Effector memory CD4-positive, alpha-beta T cell (primary cell): ENCODE results near the gene SLC47A1.

Experiments
- DNase-seq, 3 donors: peaks; one replicate each; pipeline ENCODE4 v3.0.0-alpha.2; 2020
- H3K27ac ChIP-seq: 2 replicates; pipeline ENCODE4 v1.7.0; 2013; ENCODE audit warnings: mild to moderate bottlenecking, low read length, moderate library complexity; ENCODE audit not compliant: insufficient read depth, poor library complexity, severe bottlenecking
- H3K27me3 ChIP-seq: replicated peaks from 2 replicates; pipeline ENCODE4 v1.7.0; 2013; ENCODE audit warnings: mild to moderate bottlenecking, low read length; ENCODE audit not compliant: insufficient read depth, control insufficient read depth, poor library complexity, severe bottlenecking
- H3K36me3 ChIP-seq: 2 replicates; pipeline ENCODE4 v1.7.0; 2013; ENCODE audit warnings: mild to moderate bottlenecking, low read length, moderate library complexity; ENCODE audit not compliant: control insufficient read depth, insufficient read depth
- H3K4me1 ChIP-seq: 2 replicates; pipeline ENCODE4 v1.7.0; 2013; ENCODE audit warnings: low read length, mild to moderate bottlenecking; ENCODE audit not compliant: control insufficient read depth, insufficient read depth, poor library complexity, severe bottlenecking
- H3K4me3 ChIP-seq: 2 replicates; pipeline ENCODE4 v1.7.0; 2013; ENCODE audit warnings: low read length, low read depth, mild to moderate bottlenecking; ENCODE audit not compliant: insufficient read depth, poor library complexity, severe bottlenecking
- H3K9me3 ChIP-seq: 2 replicates; pipeline ENCODE4 v1.7.0; 2013; ENCODE audit warnings: mild to moderate bottlenecking, low read length, moderate library complexity; ENCODE audit not compliant: control insufficient read depth

The SLC47A1 gene

GRCh38 chr17:19539841-19540311, 6.2 kb downstream of the SLC47A1 start:
- H3K4me3 ChIP-seq, result no peak overlapping the region
- DNase-seq, result no peak
- no peaks in the 10 kb centered on the region for H3K9me3 ChIP-seq
- no peak overlapping the region for H3K27ac ChIP-seq
- H3K4me1 ChIP-seq, result peaks cover under 1% of the 10 kb centered on the region
- H3K27me3 ChIP-seq, result no peaks in the 10 kb centered on the region
- H3K36me3 ChIP-seq, result no peaks in the 10 kb centered on the region

GRCh38 chr17:19540706-19541370, 7.2 kb downstream of the SLC47A1 start:
- H3K4me1 ChIP-seq, result no peaks in the 10 kb centered on the region
- DNase-seq, result no peak
- no peak overlapping the region for H3K4me3 ChIP-seq
- H3K27me3 ChIP-seq, result no peaks in the 10 kb centered on the region
- no peaks in the 10 kb centered on the region for H3K36me3 ChIP-seq
- no peaks in the 10 kb centered on the region for H3K9me3 ChIP-seq
- no peak overlapping the region for H3K27ac ChIP-seq

GRCh38 chr17:19541445-19541844, 7.8 kb downstream of the SLC47A1 start:
- Histone ChIP-seq H3K27ac (no peak overlapping the region), H3K9me3 (no peaks in the 10 kb centered on the region), H3K4me1 (no peaks in the 10 kb centered on the region), H3K4me3 (no peak overlapping the region), H3K27me3 (no peaks in the 10 kb centered on the region), H3K36me3 (no peaks in the 10 kb centered on the region)
- no peak for DNase-seq

- Histone ChIP-seq H3K9me3 (no peaks in the 10 kb centered on the region), H3K27ac (no peak overlapping the region), H3K4me1 (no peaks in the 10 kb centered on the region), H3K27me3 (no peaks in the 10 kb centered on the region), H3K36me3 (no peaks in the 10 kb centered on the region), H3K4me3 (no peak overlapping the region)
- DNase-seq, result no peak
Observed at GRCh38 chr17:19542247-19542646, 8.6 kb downstream of the SLC47A1 start.

- DNase-seq, result no peak
- H3K9me3 ChIP-seq, result no peaks in the 10 kb centered on the region
- no peaks in the 10 kb centered on the region for H3K36me3 ChIP-seq
Observed at GRCh38 chr17:19544366-19544765, 10.7 kb downstream of the SLC47A1 start.

GRCh38 chr17:19546289-19547065, 12.8 kb downstream of the SLC47A1 start:
- no peaks in the 10 kb centered on the region for H3K9me3 ChIP-seq
- no peak for DNase-seq
- H3K27ac ChIP-seq, result no peak overlapping the region
- no peak overlapping the region for H3K4me3 ChIP-seq
- H3K36me3 ChIP-seq, result no peaks in the 10 kb centered on the region
- no peaks in the 10 kb centered on the region for H3K27me3 ChIP-seq
- no peaks in the 10 kb centered on the region for H3K4me1 ChIP-seq

More at GRCh38 chr17:19544366-19544765, 10.7 kb downstream of the SLC47A1 start:
- Histone ChIP-seq H3K4me1 (no peaks in the 10 kb centered on the region), H3K27ac (no peak overlapping the region), H3K27me3 (no peaks in the 10 kb centered on the region), H3K4me3 (no peak overlapping the region)

- Histone ChIP-seq H3K9me3 (no peaks in the 10 kb centered on the region), H3K36me3 (no peaks in the 10 kb centered on the region), H3K27me3 (no peaks in the 10 kb centered on the region), H3K4me1 (no peaks in the 10 kb centered on the region), H3K27ac (no peak overlapping the region), H3K4me3 (no peak overlapping the region)
- no peak for DNase-seq
Observed at GRCh38 chr17:19549746-19550623, 16.3 kb downstream of the SLC47A1 start.

GRCh38 chr17:19551165-19551564, 17.5 kb downstream of the SLC47A1 start:
- Histone ChIP-seq H3K36me3 (no peaks in the 10 kb centered on the region), H3K4me3 (no peak overlapping the region), H3K27me3 (no peaks in the 10 kb centered on the region), H3K9me3 (no peaks in the 10 kb centered on the region), H3K27ac (no peak overlapping the region), H3K4me1 (no peaks in the 10 kb centered on the region)
- DNase-seq, result no peak

GRCh38 chr17:19551591-19552148, 18.0 kb downstream of the SLC47A1 start:
- H3K27me3 ChIP-seq, result no peaks in the 10 kb centered on the region
- H3K4me1 ChIP-seq, result no peaks in the 10 kb centered on the region
- H3K36me3 ChIP-seq, result no peaks in the 10 kb centered on the region
- no peak overlapping the region for H3K4me3 ChIP-seq
- no peaks in the 10 kb centered on the region for H3K9me3 ChIP-seq
- H3K27ac ChIP-seq, result no peak overlapping the region
- DNase-seq, result no peak
